HepG2 (cell line): ENCODE results near the gene EEA1. TPM values are rescaled to one million over a fixed set of nuclear protein-coding genes. Genes with fewer than 3 reads are reported as not detected.
A peak's percentile ranks its signal among the peaks of the same experiment; 100 is the strongest.

Experiments used
- DMTF1 ChIP-seq: sonication (generic); formaldehyde crosslinking; IDR thresholded peaks from 2 replicates; pipeline ENCODE4 v1.4.0; 2020; ENCODE audit warnings: mild to moderate bottlenecking, missing genetic modification reagents
- HNF4G ChIP-seq, 2 experiments: sonication (generic) in 1 of 2; formaldehyde crosslinking in 1 of 2; IDR thresholded peaks; 2 replicates each; pipeline versions ENCODE4 v1.4.0 to v1.6.1; 2011 to 2020; ENCODE audit warnings: borderline replicate concordance in 2 of 2, low read depth in 2 of 2, mild to moderate bottlenecking in 2 of 2, low read length in 1 of 2, missing genetic modification reagents in 1 of 2, moderate library complexity in 1 of 2
- JARID2 ChIP-seq: sonication (generic); formaldehyde crosslinking; IDR thresholded peaks from 2 replicates; pipeline ENCODE4 v1.8.1; 2023; ENCODE audit warnings: missing genetic modification reagents, inconsistent platforms; ENCODE audit not compliant: insufficient replicate concordance
- MBNL3 ChIP-seq: fragments of 250-450 bp; sonication (Bioruptor Pico); conservative IDR thresholded peaks from 2 replicates; pipeline ENCODE4 v1.8.0; 2022; ENCODE audit warnings: mild to moderate bottlenecking, inconsistent platforms
- PAX8 ChIP-seq: sonication (generic); formaldehyde crosslinking; IDR thresholded peaks from 2 replicates; pipeline ENCODE4 v1.8.0; 2022; ENCODE audit warnings: mild to moderate bottlenecking, missing genetic modification reagents, borderline replicate concordance
- RAD51 ChIP-seq: fragments of 450-650 bp; IDR thresholded peaks from 2 replicates; pipeline ENCODE4 v1.6.1; 2016; ENCODE audit warnings: borderline replicate concordance
- SNAI1 ChIP-seq: sonication (generic); formaldehyde crosslinking; IDR thresholded peaks from 2 replicates; pipeline ENCODE4 v1.5.0; 2020; ENCODE audit warnings: mild to moderate bottlenecking, missing genetic modification reagents, borderline replicate concordance
- YY1 ChIP-seq: IDR thresholded peaks from 2 replicates; pipeline ENCODE4 v1.6.1; 2011; ENCODE audit warnings: low read length, low read depth, moderate library complexity, mild to moderate bottlenecking; ENCODE audit not compliant: insufficient read depth, insufficient replicate concordance
- ZFYVE20 ChIP-seq: sonication (generic); formaldehyde crosslinking; IDR thresholded peaks from 2 replicates; pipeline ENCODE4 v1.8.0; 2023; ENCODE audit warnings: low read depth, mild to moderate bottlenecking, moderate library complexity, missing genetic modification reagents, borderline replicate concordance
- ZNF20 ChIP-seq: sonication (generic); formaldehyde crosslinking; IDR thresholded peaks from 2 replicates; pipeline ENCODE4 v1.4.0; 2020; ENCODE audit warnings: mild to moderate bottlenecking, moderate library complexity, missing genetic modification reagents
- ZNF546 ChIP-seq: sonication (generic); formaldehyde crosslinking; conservative IDR thresholded peaks from 2 replicates; pipeline ENCODE4 v1.8.1; 2023; ENCODE audit warnings: mild to moderate bottlenecking, missing genetic modification reagents
- ZNF557 ChIP-seq: sonication (generic); formaldehyde crosslinking; IDR thresholded peaks from 2 replicates; pipeline ENCODE4 v1.4.0; 2020; ENCODE audit warnings: missing genetic modification reagents
- ZNF660 ChIP-seq: sonication (generic); formaldehyde crosslinking; IDR thresholded peaks from 2 replicates; pipeline ENCODE4 v1.5.1; 2020; ENCODE audit warnings: mild to moderate bottlenecking, low read depth, missing genetic modification reagents, borderline replicate concordance
- ZNF709 ChIP-seq: sonication (generic); formaldehyde crosslinking; IDR thresholded peaks from 2 replicates; pipeline ENCODE4 v1.5.0; 2020; ENCODE audit warnings: mild to moderate bottlenecking, missing genetic modification reagents
- ZSCAN30 ChIP-seq: sonication (generic); formaldehyde crosslinking; IDR thresholded peaks from 2 replicates; pipeline ENCODE4 v1.5.0; 2020; ENCODE audit warnings: mild to moderate bottlenecking, missing genetic modification reagents
- polyA plus RNA-seq, 8 experiments: library from polyadenylated mRNA; depleted of rRNA in 3 of 8; stranded (reverse) in 7 of 8; unstranded in 1 of 8; fragments of >200 nt; fragmentation: Illumina TruSeq in 4 of 8; extraction: Trizol in 4 of 8; gene quantifications; 2 replicates each; pipeline versions ENCODE4 v1.2.1 to v1.2.3, GENCODE V29; 2011 to 2016; ENCODE audit warnings: low read depth in 4 of 8, missing spikeins in 1 of 8, mixed read lengths in 1 of 8; ENCODE audit not compliant: insufficient read depth in 1 of 8
- total RNA-seq, 5 experiments: library from RNA; depleted of rRNA; stranded (reverse); fragments of >200 nt; fragmentation: Illumina TruSeq; extraction: Trizol; gene quantifications; 2 replicates each; pipeline ENCODE4 v1.2.3, GENCODE V29; 2016; ENCODE audit warnings: low read depth in 1 of 5
- TF ChIP-seq, protein P1 (sequence below), 2 experiments: sonication (generic) in 1 of 2; formaldehyde crosslinking in 1 of 2; IDR thresholded peaks; 2 replicates each; pipeline versions ENCODE4 v1.5.1 to v1.6.1; 2011 to 2020; ENCODE audit warnings: borderline replicate concordance in 1 of 2, low read depth in 1 of 2, low read length in 1 of 2, mild to moderate bottlenecking in 1 of 2, missing genetic modification reagents in 1 of 2, moderate library complexity in 1 of 2
- TF ChIP-seq, protein P2 (sequence below): sonication (generic); formaldehyde crosslinking; IDR thresholded peaks from 2 replicates; pipeline ENCODE4 v1.5.0; 2020; ENCODE audit warnings: mild to moderate bottlenecking, missing genetic modification reagents

EEA1 gene
- total and polyA plus RNA-seq, 2 of the 13 experiments (the other 11 are each of a cell fraction or from before 2014, with no cell fraction given), result 5.0 to 19.3 TPM

GRCh38 chr12:92928962-92929915 lies at the start of gene EEA1 (continued):
- 0 out of 2 replicates have a peak, but pooled peaks have one; percentile 29 for TF ChIP-seq PAX8 (CRISPR knock-in tag)
- no peak for TF ChIP-seq ZFYVE20 (CRISPR knock-in tag)
- TF ChIP-seq ZNF546 (CRISPR knock-in tag), result peak; percentile 95
- TF ChIP-seq YY1, result no peak
- TF ChIP-seq ZSCAN30 (CRISPR knock-in tag), result no peak; the same call in 1 of the 2 replicates
- TF ChIP-seq HNF4G (IDR thresholded peaks at IDR 0.05; ENCODE audit: borderline replicate concordance, low read depth, low read length), result no peak; the same call in 1 of the 2 replicates
- TF ChIP-seq HNF4G (CRISPR knock-in tag; IDR thresholded peaks at IDR 0.05; ENCODE audit: borderline replicate concordance, low read depth), result peak; percentile 54; the same call in 1 of the 2 replicates
- TF ChIP-seq SNAI1 (CRISPR knock-in tag), result peak; percentile 59; the same call in 1 of the 2 replicates
- no peak for TF ChIP-seq ZNF660 (CRISPR knock-in tag)
- TF ChIP-seq MBNL3 (CRISPR knock-in tag), result no peak
- no peak for TF ChIP-seq DMTF1 (CRISPR knock-in tag)
- no peak for TF ChIP-seq JARID2
- TF ChIP-seq ZNF20 (CRISPR knock-in tag), result peak; percentile 85; the same call in 1 of the 2 replicates
- TF ChIP-seq, protein P1, sequence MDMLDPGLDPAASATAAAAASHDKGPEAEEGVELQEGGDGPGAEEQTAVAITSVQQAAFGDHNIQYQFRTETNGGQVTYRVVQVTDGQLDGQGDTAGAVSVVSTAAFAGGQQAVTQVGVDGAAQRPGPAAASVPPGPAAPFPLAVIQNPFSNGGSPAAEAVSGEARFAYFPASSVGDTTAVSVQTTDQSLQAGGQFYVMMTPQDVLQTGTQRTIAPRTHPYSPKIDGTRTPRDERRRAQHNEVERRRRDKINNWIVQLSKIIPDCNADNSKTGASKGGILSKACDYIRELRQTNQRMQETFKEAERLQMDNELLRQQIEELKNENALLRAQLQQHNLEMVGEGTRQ (IDR thresholded peaks at IDR 0.05; ENCODE audit: low read depth, low read length), result no peak
- TF ChIP-seq, protein P1 (CRISPR knock-in tag; IDR thresholded peaks at IDR 0.05; ENCODE audit: borderline replicate concordance), result peak; percentile 31; the same call in 1 of the 2 replicates
- 0 out of 2 replicates have a peak, but pooled peaks have one; percentile 55 for TF ChIP-seq ZNF557 (CRISPR knock-in tag)
- peak; percentile 93 for TF ChIP-seq ZNF709 (CRISPR knock-in tag)
- TF ChIP-seq RAD51, result no peak
- TF ChIP-seq, protein P2, sequence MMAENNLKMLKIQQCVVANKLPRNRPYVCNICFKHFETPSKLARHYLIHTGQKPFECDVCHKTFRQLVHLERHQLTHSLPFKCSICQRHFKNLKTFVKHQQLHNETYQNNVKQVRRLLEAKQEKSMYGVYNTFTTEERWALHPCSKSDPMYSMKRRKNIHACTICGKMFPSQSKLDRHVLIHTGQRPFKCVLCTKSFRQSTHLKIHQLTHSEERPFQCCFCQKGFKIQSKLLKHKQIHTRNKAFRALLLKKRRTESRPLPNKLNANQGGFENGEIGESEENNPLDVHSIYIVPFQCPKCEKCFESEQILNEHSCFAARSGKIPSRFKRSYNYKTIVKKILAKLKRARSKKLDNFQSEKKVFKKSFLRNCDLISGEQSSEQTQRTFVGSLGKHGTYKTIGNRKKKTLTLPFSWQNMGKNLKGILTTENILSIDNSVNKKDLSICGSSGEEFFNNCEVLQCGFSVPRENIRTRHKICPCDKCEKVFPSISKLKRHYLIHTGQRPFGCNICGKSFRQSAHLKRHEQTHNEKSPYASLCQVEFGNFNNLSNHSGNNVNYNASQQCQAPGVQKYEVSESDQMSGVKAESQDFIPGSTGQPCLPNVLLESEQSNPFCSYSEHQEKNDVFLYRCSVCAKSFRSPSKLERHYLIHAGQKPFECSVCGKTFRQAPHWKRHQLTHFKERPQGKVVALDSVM (CRISPR knock-in tag), result no peak; the same call in 1 of the 2 replicates
